ENCODE results near the gene RBFOX2.

DNA sequence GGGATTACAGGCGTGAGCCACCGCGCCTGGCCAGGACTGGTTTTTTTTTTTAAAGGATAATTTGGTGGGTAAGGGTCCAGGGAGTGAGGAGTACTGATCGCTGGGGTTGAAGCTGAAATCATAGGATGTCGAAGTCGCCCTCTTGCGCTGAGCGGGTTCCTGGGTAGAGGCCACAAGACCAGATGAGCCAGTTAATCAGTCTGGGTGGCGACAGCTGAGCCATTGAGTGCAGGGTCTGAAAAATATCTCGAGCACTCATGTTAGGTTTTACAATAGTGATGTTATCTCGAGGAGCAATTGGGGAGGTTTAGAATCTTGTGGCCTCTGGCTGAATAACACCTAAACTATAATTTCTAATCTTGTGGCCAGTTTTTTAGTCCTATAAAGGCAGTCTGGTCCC lies 303.1 kb downstream of the RBFOX2 start:
- TF ChIP-seq, protein P1, sequence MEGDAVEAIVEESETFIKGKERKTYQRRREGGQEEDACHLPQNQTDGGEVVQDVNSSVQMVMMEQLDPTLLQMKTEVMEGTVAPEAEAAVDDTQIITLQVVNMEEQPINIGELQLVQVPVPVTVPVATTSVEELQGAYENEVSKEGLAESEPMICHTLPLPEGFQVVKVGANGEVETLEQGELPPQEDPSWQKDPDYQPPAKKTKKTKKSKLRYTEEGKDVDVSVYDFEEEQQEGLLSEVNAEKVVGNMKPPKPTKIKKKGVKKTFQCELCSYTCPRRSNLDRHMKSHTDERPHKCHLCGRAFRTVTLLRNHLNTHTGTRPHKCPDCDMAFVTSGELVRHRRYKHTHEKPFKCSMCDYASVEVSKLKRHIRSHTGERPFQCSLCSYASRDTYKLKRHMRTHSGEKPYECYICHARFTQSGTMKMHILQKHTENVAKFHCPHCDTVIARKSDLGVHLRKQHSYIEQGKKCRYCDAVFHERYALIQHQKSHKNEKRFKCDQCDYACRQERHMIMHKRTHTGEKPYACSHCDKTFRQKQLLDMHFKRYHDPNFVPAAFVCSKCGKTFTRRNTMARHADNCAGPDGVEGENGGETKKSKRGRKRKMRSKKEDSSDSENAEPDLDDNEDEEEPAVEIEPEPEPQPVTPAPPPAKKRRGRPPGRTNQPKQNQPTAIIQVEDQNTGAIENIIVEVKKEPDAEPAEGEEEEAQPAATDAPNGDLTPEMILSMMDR (IDR thresholded peaks at IDR 0.05) = no peak
- no peak for TF ChIP-seq REST (IDR thresholded peaks at IDR 0.05; ENCODE audit: insufficient read depth in 1 of 2, low read depth in 2 of 2, low read length in 1 of 2)

Data from Panc1 (cell line).